Measurements from ENCODE around the gene HELB.

DNA sequence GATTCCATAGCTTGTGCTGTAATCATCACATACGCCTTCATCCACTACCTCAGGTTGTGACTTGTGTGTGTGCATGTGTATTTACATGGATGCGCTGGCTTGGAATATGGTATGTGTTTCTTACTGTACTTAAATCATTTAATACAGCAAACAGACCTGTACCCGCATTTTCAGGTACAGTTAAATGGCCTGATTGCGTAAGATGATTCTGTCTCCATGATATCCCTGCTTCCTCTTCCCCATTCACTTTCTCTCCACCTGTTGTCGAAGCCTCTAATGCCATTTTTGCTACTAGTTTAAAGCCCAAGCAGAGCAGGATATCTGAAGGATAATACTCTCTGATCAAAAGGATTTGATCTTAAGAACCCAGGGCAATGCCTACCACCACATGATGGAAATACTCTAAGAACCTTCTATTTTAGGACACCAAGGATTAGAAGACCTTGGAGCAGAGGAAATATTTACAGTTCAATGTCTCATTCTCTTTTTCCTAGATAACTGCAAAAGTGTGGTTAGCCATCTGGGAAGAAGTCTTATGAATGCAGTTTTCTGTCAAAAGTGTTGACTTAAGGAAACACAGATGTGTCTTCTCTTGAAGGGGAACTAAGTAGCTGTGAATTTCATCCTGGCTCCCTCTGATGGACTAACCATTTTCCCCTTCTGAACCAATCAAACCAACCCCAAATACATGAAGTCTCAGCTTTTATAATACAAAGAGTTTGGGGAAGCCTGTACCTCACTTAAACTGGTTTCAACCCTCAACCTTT lies 78.7 kb downstream of the HELB start:
- no peak for TF ChIP-seq ZNF274 (IDR thresholded peaks at IDR 0.05; ENCODE audit: borderline replicate concordance, extremely low read depth, low read length)
- no peak for TF ChIP-seq TEAD4 (IDR thresholded peaks at IDR 0.05; ENCODE audit: low read depth, low read length)
